Measurements from ENCODE around the gene CIART.
A peak's percentile ranks its signal among the peaks of the same experiment; 100 is the strongest.
"Not testable (repeated sequence)": the region's sequence is repeated elsewhere in the genome, so short reads cannot be mapped to it uniquely, and the experiment has no call there.

CIART gene

DNA sequence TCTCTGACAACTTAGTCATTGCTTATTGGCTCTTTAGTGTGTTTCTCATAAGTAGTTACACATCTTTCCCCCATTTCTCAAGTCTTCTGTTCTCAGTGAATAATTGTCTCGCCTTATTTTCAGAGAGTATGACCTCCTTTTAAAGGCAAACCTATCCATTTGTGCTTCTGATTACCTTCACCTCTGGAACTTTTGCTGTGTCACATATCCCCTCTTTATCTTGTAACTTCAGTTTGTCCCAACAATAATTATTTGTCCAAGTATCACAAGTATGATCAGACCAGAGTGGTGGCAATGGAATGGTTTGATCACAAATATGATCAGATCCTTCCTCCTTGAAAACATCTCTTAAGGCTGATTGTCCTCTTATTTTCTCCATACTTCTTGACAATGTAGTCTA, 6.0 kb downstream of the CIART start:
- no peaks in the 10 kb centered on the region for H3K36me3 ChIP-seq (ENCODE audit: insufficient read depth, low read length)
- no peak overlapping the region for H3K4me3 ChIP-seq
- TF ChIP-seq FOXP2 (optimal IDR thresholded peaks at IDR 0.05; ENCODE audit: control extremely low read depth, extremely low read length, insufficient read depth) (no peak), EZH2 (IDR thresholded peaks at IDR 0.05) (no peak), POLR2AphosphoS5 (IDR thresholded peaks at IDR 0.05; ENCODE audit: borderline replicate concordance, low read depth, low read length) (no peak)
- no peak overlapping the region for H3K27ac ChIP-seq
- H3K9ac ChIP-seq (ENCODE audit: insufficient read length): no peak overlapping the region
- no peaks in the 10 kb centered on the region for H3K9me3 ChIP-seq (ENCODE audit: low read depth, low read length)
- no peak for DNase-seq (ENCODE audit: low read depth, low spot score)

DNA sequence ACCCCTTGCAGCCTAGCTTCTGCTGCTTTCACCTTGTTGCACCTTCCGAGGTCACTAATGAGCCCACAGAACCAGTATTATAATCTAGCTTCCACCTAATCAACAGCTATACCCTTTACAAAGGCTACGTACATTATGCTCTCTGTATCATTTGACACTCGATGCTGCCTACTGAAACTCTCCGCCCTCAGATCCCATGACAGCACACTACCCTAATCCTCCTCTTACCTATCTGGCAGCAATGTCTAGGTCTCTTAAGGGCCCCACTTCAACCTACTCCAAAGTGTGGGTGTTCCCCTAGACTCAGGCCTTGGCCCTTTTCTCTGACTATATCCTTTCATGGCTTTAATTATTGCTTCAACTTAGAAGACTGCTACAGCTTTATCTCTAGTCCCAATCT, 6.5 kb downstream of the CIART start:
- Histone ChIP-seq H3K27ac (no peak overlapping the region), H3K9ac (ENCODE audit: insufficient read length) (no peak overlapping the region), H3K4me3 (no peak overlapping the region), H3K36me3 (ENCODE audit: insufficient read depth, low read length) (no peaks in the 10 kb centered on the region), H3K9me3 (ENCODE audit: low read depth, low read length) (no peaks in the 10 kb centered on the region)
- no peak for DNase-seq (ENCODE audit: low read depth, low spot score)
- TF ChIP-seq FOXP2 (optimal IDR thresholded peaks at IDR 0.05; ENCODE audit: control extremely low read depth, extremely low read length, insufficient read depth): no peak
- TF ChIP-seq POLR2AphosphoS5 (IDR thresholded peaks at IDR 0.05; ENCODE audit: borderline replicate concordance, low read depth, low read length): no peak
- TF ChIP-seq EZH2 (IDR thresholded peaks at IDR 0.05): no peak

DNA sequence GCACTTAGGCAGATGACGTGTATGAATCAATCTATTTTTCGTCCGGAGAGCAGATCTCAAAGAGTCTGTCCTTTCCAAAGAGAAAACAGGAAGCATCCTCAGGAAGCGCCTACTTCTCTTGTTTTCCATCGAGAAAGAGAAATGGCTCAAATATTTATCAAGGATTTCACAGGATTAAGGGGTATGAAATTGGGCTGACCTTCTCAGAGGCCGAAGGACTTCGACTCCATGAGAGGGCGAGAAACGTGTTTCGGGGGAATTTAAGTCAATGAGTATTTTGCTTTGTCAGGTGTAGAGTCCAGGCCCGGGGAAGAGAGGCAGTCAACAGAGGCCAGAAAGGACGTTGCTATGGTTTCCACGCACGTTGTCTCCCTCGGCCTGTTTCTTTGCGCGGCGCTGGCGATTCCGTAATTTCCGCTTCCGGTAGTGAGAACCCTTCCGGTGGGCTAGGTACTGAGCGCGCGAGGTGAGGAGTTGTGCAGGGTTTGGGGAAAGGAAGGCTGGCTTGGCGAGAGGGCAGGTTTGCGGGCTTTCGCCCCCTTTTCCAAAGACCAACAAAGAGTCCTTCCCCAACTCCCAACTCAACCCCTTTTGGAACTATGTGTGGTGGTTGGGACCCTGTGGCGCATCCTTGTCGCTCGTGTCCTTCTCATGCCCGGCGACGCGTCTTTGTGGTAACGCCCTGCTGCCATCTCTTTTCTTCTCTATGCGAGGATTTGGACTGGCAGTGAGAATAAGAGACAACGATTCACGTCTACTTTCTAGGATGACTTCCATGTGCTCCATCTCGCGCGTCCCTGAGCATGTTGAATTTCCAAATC, 11.3 kb downstream of the CIART start, which contains the start of gene MRPS21:
Gene MRPS21, plus strand, starts transcription at position 429 of the 821 bp plus-strand sequence. CDS start 506 bp downstream, outside the sequence.
- peak within 1 kb of the TSS; percentile 79 for H3K4me3 ChIP-seq
- H3K36me3 ChIP-seq (ENCODE audit: insufficient read depth, low read length): peaks cover 15% of the 10 kb centered on the region
- peak within 1 kb of the TSS; percentile 82 for H3K9ac ChIP-seq (ENCODE audit: insufficient read length)
- H3K27ac ChIP-seq: peak within 1 kb of the TSS; percentile 78
- H3K9me3 ChIP-seq (ENCODE audit: low read depth, low read length): no peaks in the 10 kb centered on the region
- no peak for DNase-seq (ENCODE audit: low read depth, low spot score)
- TF ChIP-seq POLR2AphosphoS5 (IDR thresholded peaks at IDR 0.05; ENCODE audit: borderline replicate concordance, low read depth, low read length) (peak; percentile 88; the same call in 1 of the 2 replicates), EZH2 (IDR thresholded peaks at IDR 0.05) (no peak)

DNA sequence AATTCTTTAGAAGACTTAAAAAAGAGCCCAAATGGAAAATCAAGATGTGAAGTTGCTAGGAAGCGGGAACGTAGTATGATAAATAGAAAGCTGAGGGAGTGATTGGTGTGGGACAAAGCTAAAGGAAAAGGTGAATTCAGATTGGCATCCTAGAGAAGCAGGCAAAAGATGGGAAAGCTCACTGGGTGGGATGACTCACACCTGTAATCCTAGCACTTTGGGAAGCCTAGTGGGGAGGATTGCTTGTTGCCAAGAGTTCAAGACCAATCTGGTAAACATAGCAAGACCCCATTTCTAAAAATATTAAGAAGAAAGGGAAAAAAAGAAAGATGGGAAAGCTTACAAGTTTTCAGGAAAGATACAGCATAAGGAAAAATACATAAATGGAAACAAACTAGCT, 13.1 kb downstream of the CIART start:
- no peak for TF ChIP-seq FOXP2 (optimal IDR thresholded peaks at IDR 0.05; ENCODE audit: control extremely low read depth, extremely low read length, insufficient read depth)
- no peak for TF ChIP-seq POLR2AphosphoS5 (IDR thresholded peaks at IDR 0.05; ENCODE audit: borderline replicate concordance, low read depth, low read length)
- TF ChIP-seq EZH2 (IDR thresholded peaks at IDR 0.05): no peak
- Histone ChIP-seq H3K9ac (ENCODE audit: insufficient read length) (no peak overlapping the region), H3K36me3 (ENCODE audit: insufficient read depth, low read length) (peaks cover 15% of the 10 kb centered on the region), H3K27ac (no peak overlapping the region), H3K9me3 (ENCODE audit: low read depth, low read length) (no peaks in the 10 kb centered on the region), H3K4me3 (no peak overlapping the region)
- DNase-seq (ENCODE audit: low read depth, low spot score): no peak

DNA sequence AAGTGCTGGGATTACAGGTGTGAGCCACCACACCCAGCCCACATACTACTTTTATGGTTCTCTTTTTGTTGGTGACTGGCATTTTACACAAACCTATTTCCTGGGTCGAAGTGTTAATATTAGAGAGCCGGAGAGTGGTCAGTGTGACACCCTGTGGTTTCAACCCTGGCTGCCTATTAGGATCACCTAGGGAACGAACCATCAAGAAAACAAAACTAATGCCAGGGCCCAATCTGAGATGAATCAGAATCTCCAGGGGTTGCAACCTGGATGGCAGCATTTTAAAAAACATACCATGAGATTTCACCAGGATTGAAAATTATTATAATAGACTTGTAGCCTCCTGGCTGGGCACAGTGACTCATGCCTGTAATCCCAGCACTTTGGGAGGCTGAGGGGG, 17.4 kb downstream of the CIART start:
- H3K4me3 ChIP-seq: no peak overlapping the region
- no peak for DNase-seq (ENCODE audit: low read depth, low spot score)
- TF ChIP-seq POLR2AphosphoS5 (IDR thresholded peaks at IDR 0.05; ENCODE audit: borderline replicate concordance, low read depth, low read length) (no peak), FOXP2 (optimal IDR thresholded peaks at IDR 0.05; ENCODE audit: control extremely low read depth, extremely low read length, insufficient read depth) (no peak), EZH2 (IDR thresholded peaks at IDR 0.05) (no peak)
- no peaks in the 10 kb centered on the region for H3K9me3 ChIP-seq (ENCODE audit: low read depth, low read length)
- no peak overlapping the region for H3K27ac ChIP-seq
- H3K9ac ChIP-seq (ENCODE audit: insufficient read length): no peak overlapping the region
- peaks cover 26% of the 10 kb centered on the region for H3K36me3 ChIP-seq (ENCODE audit: insufficient read depth, low read length)

DNA sequence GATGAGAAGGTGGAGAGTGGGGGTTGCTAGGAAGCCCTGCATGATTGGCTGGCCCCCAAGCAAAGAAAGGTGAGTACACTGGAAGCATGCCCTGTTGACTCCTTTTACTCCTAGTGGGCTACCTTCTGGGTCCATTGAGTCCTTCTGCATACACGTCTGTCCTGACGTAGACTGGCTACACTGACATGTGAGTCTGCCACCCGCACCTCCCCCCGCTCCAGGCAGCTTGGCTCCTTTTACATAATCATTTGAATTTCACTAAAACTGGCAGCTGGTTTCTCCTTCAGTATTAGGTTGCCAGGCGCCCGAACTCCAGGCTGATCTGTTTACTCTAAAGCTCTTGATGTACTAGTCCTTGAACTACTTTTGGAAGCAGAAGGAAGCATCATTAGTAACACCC, 20.0 kb downstream of the CIART start:
- no peaks in the 10 kb centered on the region for H3K9me3 ChIP-seq (ENCODE audit: low read depth, low read length)
- peaks cover 15% of the 10 kb centered on the region; the same call in 1 of the 2 replicates for H3K36me3 ChIP-seq (ENCODE audit: insufficient read depth, low read length)
- DNase-seq (ENCODE audit: low read depth, low spot score): no peak
- H3K9ac ChIP-seq (ENCODE audit: insufficient read length): no peak overlapping the region
- no peak for TF ChIP-seq EZH2 (IDR thresholded peaks at IDR 0.05)
- TF ChIP-seq FOXP2 (optimal IDR thresholded peaks at IDR 0.05; ENCODE audit: control extremely low read depth, extremely low read length, insufficient read depth): no peak
- no peak for TF ChIP-seq POLR2AphosphoS5 (IDR thresholded peaks at IDR 0.05; ENCODE audit: borderline replicate concordance, low read depth, low read length)
- H3K4me3 ChIP-seq: no peak overlapping the region
- H3K27ac ChIP-seq: no peak overlapping the region

DNA sequence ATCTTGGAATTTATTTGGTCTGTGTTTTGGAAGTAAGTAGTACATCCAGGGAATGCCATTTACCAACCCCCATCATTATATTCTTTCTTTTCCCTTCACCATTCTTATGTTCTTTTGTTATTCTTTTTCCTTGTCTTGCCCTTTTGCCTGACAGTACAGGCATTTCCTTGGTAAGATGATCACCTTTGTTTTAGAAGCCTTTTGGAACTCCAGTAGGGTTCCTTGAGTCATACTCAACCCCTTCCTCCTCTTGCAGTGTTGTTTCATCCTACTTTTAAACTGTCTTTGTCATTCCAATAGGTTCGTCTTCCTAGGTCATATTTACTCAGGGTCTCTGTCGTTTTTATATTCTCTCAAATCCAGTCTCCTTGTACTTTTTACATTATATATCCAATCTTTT, 20.5 kb downstream of the CIART start:
- H3K36me3 ChIP-seq (ENCODE audit: insufficient read depth, low read length): peaks cover 12% of the 10 kb centered on the region; the same call in 1 of the 2 replicates
- H3K4me3 ChIP-seq: no peak overlapping the region
- DNase-seq (ENCODE audit: low read depth, low spot score): no peak
- H3K9ac ChIP-seq (ENCODE audit: insufficient read length): no peak overlapping the region
- TF ChIP-seq EZH2 (IDR thresholded peaks at IDR 0.05): no peak
- TF ChIP-seq POLR2AphosphoS5 (IDR thresholded peaks at IDR 0.05; ENCODE audit: borderline replicate concordance, low read depth, low read length): no peak
- no peak for TF ChIP-seq FOXP2 (optimal IDR thresholded peaks at IDR 0.05; ENCODE audit: control extremely low read depth, extremely low read length, insufficient read depth)
- H3K9me3 ChIP-seq (ENCODE audit: low read depth, low read length): no peaks in the 10 kb centered on the region
- no peak overlapping the region for H3K27ac ChIP-seq

DNA sequence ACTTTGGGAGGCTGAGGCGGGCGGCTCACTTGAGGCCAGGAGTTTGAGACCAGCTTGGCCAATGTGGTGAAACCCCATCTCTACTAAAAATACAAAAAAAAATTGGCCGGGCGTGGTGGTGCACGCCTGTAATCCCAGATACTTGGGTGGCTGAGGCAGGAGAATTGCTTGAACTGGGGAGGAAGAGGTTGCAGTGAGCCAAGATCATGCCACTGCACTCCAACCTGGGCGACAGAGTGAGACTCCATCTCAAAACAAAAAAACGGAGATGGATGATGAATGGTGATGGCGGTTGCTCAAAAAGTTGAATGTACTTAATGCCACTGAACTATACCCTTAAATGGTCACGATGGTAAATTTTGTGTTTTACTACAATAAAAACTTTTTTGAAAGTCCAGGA, 26.2 kb downstream of the CIART start:
- DNase-seq (ENCODE audit: low read depth, low spot score); H3K9ac ChIP-seq (ENCODE audit: insufficient read length); H3K4me3 ChIP-seq; H3K36me3 ChIP-seq (ENCODE audit: insufficient read depth, low read length); H3K9me3 ChIP-seq (ENCODE audit: low read depth, low read length); H3K27ac ChIP-seq: not testable (repeated sequence)
